ENCODE measurements around the gene SLN. TPM values are rescaled to one million over a fixed set of nuclear protein-coding genes. Genes with fewer than 3 reads are reported as not detected.

Gene SLN
- total RNA-seq, 1 donor from 2014 or later = not detected

GRCh38 chr11:107708792-107709191, 3.1 kb downstream of the SLN start:
- peaks cover 7% of the 10 kb centered on the region for H3K27me3 Mint-ChIP-seq
- H3K4me1 Mint-ChIP-seq (ENCODE audit: low read depth) = peaks cover 37% of the 10 kb centered on the region
- TF ChIP-seq, protein P1, sequence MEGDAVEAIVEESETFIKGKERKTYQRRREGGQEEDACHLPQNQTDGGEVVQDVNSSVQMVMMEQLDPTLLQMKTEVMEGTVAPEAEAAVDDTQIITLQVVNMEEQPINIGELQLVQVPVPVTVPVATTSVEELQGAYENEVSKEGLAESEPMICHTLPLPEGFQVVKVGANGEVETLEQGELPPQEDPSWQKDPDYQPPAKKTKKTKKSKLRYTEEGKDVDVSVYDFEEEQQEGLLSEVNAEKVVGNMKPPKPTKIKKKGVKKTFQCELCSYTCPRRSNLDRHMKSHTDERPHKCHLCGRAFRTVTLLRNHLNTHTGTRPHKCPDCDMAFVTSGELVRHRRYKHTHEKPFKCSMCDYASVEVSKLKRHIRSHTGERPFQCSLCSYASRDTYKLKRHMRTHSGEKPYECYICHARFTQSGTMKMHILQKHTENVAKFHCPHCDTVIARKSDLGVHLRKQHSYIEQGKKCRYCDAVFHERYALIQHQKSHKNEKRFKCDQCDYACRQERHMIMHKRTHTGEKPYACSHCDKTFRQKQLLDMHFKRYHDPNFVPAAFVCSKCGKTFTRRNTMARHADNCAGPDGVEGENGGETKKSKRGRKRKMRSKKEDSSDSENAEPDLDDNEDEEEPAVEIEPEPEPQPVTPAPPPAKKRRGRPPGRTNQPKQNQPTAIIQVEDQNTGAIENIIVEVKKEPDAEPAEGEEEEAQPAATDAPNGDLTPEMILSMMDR (IDR thresholded peaks at IDR 0.05; ENCODE audit: unreplicated experiment) = no peak
- no peaks in the 10 kb centered on the region for H3K36me3 Mint-ChIP-seq (ENCODE audit: insufficient read depth)
- H3K9me3 Mint-ChIP-seq (ENCODE audit: low read depth) = no peaks in the 10 kb centered on the region
- H3K27ac Mint-ChIP-seq = no peak overlapping the region
- no peak overlapping the region for H3K4me3 Mint-ChIP-seq (ENCODE audit: low read depth)
- DNase-seq (ENCODE audit: low spot score, unreplicated experiment) = no peak

- Mint-ChIP-seq H3K27me3 (peaks cover 11% of the 10 kb centered on the region), H3K4me1 (ENCODE audit: low read depth) (peaks cover 33% of the 10 kb centered on the region), H3K9me3 (ENCODE audit: low read depth) (no peaks in the 10 kb centered on the region), H3K36me3 (ENCODE audit: insufficient read depth) (no peaks in the 10 kb centered on the region), H3K4me3 (ENCODE audit: low read depth) (no peak overlapping the region), H3K27ac (no peak overlapping the region)
- TF ChIP-seq, protein P1 (IDR thresholded peaks at IDR 0.05; ENCODE audit: unreplicated experiment) = no peak
- no peak for DNase-seq (ENCODE audit: low spot score, unreplicated experiment)
Observed at GRCh38 chr11:107707807-107708206, 4.0 kb downstream of the SLN start.

- DNase-seq (ENCODE audit: low spot score, unreplicated experiment) = no peak
- Mint-ChIP-seq H3K36me3 (ENCODE audit: insufficient read depth) (no peaks in the 10 kb centered on the region), H3K4me1 (ENCODE audit: low read depth) (peaks cover 29% of the 10 kb centered on the region), H3K27ac (no peak overlapping the region), H3K27me3 (peaks cover 9% of the 10 kb centered on the region), H3K9me3 (ENCODE audit: low read depth) (no peaks in the 10 kb centered on the region), H3K4me3 (ENCODE audit: low read depth) (no peak overlapping the region)
- TF ChIP-seq, protein P1 (IDR thresholded peaks at IDR 0.05; ENCODE audit: unreplicated experiment) = no peak
Observed at GRCh38 chr11:107707215-107707671, 4.6 kb downstream of the SLN start.

GRCh38 chr11:107706531-107706930, 5.3 kb downstream of the SLN start:
- Mint-ChIP-seq H3K9me3 (ENCODE audit: low read depth) (no peaks in the 10 kb centered on the region), H3K4me3 (ENCODE audit: low read depth) (no peak overlapping the region), H3K36me3 (ENCODE audit: insufficient read depth) (no peaks in the 10 kb centered on the region), H3K27ac (no peak overlapping the region), H3K4me1 (ENCODE audit: low read depth) (peaks cover 25% of the 10 kb centered on the region), H3K27me3 (peaks cover 8% of the 10 kb centered on the region)
- TF ChIP-seq, protein P1 (IDR thresholded peaks at IDR 0.05; ENCODE audit: unreplicated experiment) = no peak
- no peak for DNase-seq (ENCODE audit: low spot score, unreplicated experiment)

GRCh38 chr11:107705027-107705426, 6.8 kb downstream of the SLN start:
- no peaks in the 10 kb centered on the region for H3K36me3 Mint-ChIP-seq (ENCODE audit: insufficient read depth)
- H3K27me3 Mint-ChIP-seq = peaks cover 8% of the 10 kb centered on the region
- peaks cover 14% of the 10 kb centered on the region for H3K4me1 Mint-ChIP-seq (ENCODE audit: low read depth)
- H3K4me3 Mint-ChIP-seq (ENCODE audit: low read depth) = no peak overlapping the region
- no peak for DNase-seq (ENCODE audit: low spot score, unreplicated experiment)
- no peak overlapping the region for H3K27ac Mint-ChIP-seq
- no peaks in the 10 kb centered on the region for H3K9me3 Mint-ChIP-seq (ENCODE audit: low read depth)
- TF ChIP-seq, protein P1 (IDR thresholded peaks at IDR 0.05; ENCODE audit: unreplicated experiment) = no peak

Data from progenitor cell of endocrine pancreas (in vitro differentiated cells).